CD14-positive monocyte (primary cell): Measurements from ENCODE around the gene KLHDC7B. TPM values are rescaled to one million over a fixed set of nuclear protein-coding genes. Genes with fewer than 3 reads are reported as not detected.

Experiments
- DNase-seq, 3 donors: peaks; one replicate each; pipeline ENCODE4 v3.0.0-alpha.2; 2011 to 2022
- H2AFZ ChIP-seq: 2 replicates; pipeline ENCODE4 v1.6.0; 2012; ENCODE audit warnings: mild to moderate bottlenecking, low read depth, low read length, inconsistent platforms; ENCODE audit not compliant: insufficient read depth, poor library complexity, severe bottlenecking
- H3K27ac ChIP-seq, 2 donors: 1 replicate in 1 of 2; 2 replicates in 1 of 2; pipeline ENCODE4 v1.5.1; 2012 to 2013; ENCODE audit warnings: low read length in 2 of 2, control low read depth in 1 of 2, inconsistent platforms in 1 of 2, low read depth in 1 of 2, mild to moderate bottlenecking in 1 of 2
- H3K27me3 ChIP-seq, 2 donors: one replicate each; pipeline versions ENCODE4 v1.6.0 to v1.6.1; 2011 to 2013; ENCODE audit warnings: low read length in 2 of 2; ENCODE audit not compliant: control insufficient read depth in 2 of 2, insufficient read depth in 2 of 2
- H3K36me3 ChIP-seq, 2 donors: replicated peaks in 1 of 2; 1 replicate in 1 of 2; 2 replicates in 1 of 2; pipeline versions ENCODE4 v1.5.1 to v1.6.1; 2012 to 2013; ENCODE audit warnings: low read length in 2 of 2, control low read depth in 1 of 2, inconsistent platforms in 1 of 2, mild to moderate bottlenecking in 1 of 2; ENCODE audit not compliant: insufficient read depth in 2 of 2, control insufficient read depth in 1 of 2
- H3K4me1 ChIP-seq, 2 donors: 1 replicate in 1 of 2; 2 replicates in 1 of 2; pipeline versions ENCODE4 v1.5.1 to v1.6.1; 2012 to 2013; ENCODE audit warnings: low read length in 2 of 2, control low read depth in 1 of 2, inconsistent platforms in 1 of 2, mild to moderate bottlenecking in 1 of 2, moderate library complexity in 1 of 2; ENCODE audit not compliant: insufficient read depth in 2 of 2, control insufficient read depth in 1 of 2
- H3K4me2 ChIP-seq: replicated peaks from 2 replicates; pipeline ENCODE3; 2012; ENCODE audit warnings: low read length, moderate library complexity, mild to moderate bottlenecking; ENCODE audit not compliant: poor library complexity, severe bottlenecking; ENCODE audit errors: extremely low read depth
- H3K4me3 ChIP-seq, 3 experiments: fragments of 200-600 bp in 1 of 3; sonication (generic) in 1 of 3; replicated peaks in 1 of 3; 1 replicate in 2 of 3; 2 replicates in 1 of 3; pipeline ENCODE4 v1.5.1; 2011 to 2013; ENCODE audit warnings: low read length in 3 of 3, mild to moderate bottlenecking in 3 of 3, control low read depth in 2 of 3, low read depth in 2 of 3, inconsistent platforms in 1 of 3, moderate library complexity in 1 of 3
- H3K79me2 ChIP-seq: 2 replicates; pipeline ENCODE4 v1.6.0; 2012; ENCODE audit warnings: mild to moderate bottlenecking, control low read depth, inconsistent platforms, low read length, moderate library complexity; ENCODE audit not compliant: insufficient read depth
- H3K9ac ChIP-seq: 2 replicates; pipeline ENCODE4 v1.6.0; 2017; ENCODE audit warnings: low read length, mild to moderate bottlenecking; ENCODE audit not compliant: insufficient read depth, poor library complexity, severe bottlenecking
- H3K9me3 ChIP-seq, 2 donors: replicated peaks in 1 of 2; 1 replicate in 1 of 2; 2 replicates in 1 of 2; pipeline versions ENCODE4 v1.5.1 to v1.6.1; 2012 to 2013; ENCODE audit warnings: low read length in 2 of 2, control low read depth in 1 of 2; ENCODE audit not compliant: control insufficient read depth in 1 of 2, insufficient read depth in 1 of 2
- H4K20me1 ChIP-seq: 2 replicates; pipeline ENCODE4 v1.6.0; 2012; ENCODE audit warnings: mild to moderate bottlenecking, low read length, control low read depth, moderate library complexity; ENCODE audit not compliant: insufficient read depth
- H3K27ac Mint-ChIP-seq, 7 donors: one replicate each; pipeline ENCODE4 v1.8.0; 2020; ENCODE audit warnings: mild to moderate bottlenecking in 7 of 7, mixed read lengths in 7 of 7, moderate library complexity in 6 of 7, inconsistent platforms in 2 of 7
- H3K27me3 Mint-ChIP-seq, 3 donors: one replicate each; pipeline ENCODE4 v1.8.0; 2021 to 2022; ENCODE audit warnings: low read depth in 3 of 3, mild to moderate bottlenecking in 3 of 3, mixed read lengths in 3 of 3, moderate library complexity in 3 of 3, inconsistent platforms in 1 of 3
- H3K36me3 Mint-ChIP-seq, 2 donors: one replicate each; pipeline ENCODE4 v1.8.0; 2020; ENCODE audit warnings: mixed read lengths in 2 of 2, inconsistent platforms in 1 of 2, mild to moderate bottlenecking in 1 of 2
- H3K4me1 Mint-ChIP-seq: one replicate; pipeline ENCODE4 v1.8.0; 2020; ENCODE audit warnings: mild to moderate bottlenecking, mixed read lengths
- H3K4me3 Mint-ChIP-seq, 2 donors: one replicate each; pipeline ENCODE4 v1.8.0; 2020; ENCODE audit warnings: mild to moderate bottlenecking in 2 of 2, mixed read lengths in 2 of 2, moderate library complexity in 1 of 2
- H3K9me3 Mint-ChIP-seq, 7 donors: one replicate each; pipeline ENCODE4 v1.8.0; 2020 to 2022; ENCODE audit warnings: mixed read lengths in 7 of 7, mild to moderate bottlenecking in 6 of 7, moderate library complexity in 6 of 7, inconsistent platforms in 2 of 7
- WGBS: methylation state at CpG from one replicate; pipeline ENCODE4 v1.1.5; 2013; ENCODE audit warnings: missing lambda C conversion rate; ENCODE audit not compliant: insufficient coverage; 5-methylcytosine and 5-hydroxymethylcytosine counted together
- intact Hi-C, 2 donors: fragments of 100-400 bp; cut with micrococcal nuclease; formaldehyde crosslinking; loops; one replicate each; pipeline versions ENCODE4 v1.15.0 to v1.15.1; 2023
- polyA plus RNA-seq, 3 donors: library from polyadenylated mRNA; depleted of rRNA in 1 of 3; unstranded in 2 of 3; stranded (reverse) in 1 of 3; fragments of 300-500 nt in 2 of 3; fragments of >200 nt in 1 of 3; fragmentation: Illumina TruSeq in 2 of 3; gene quantifications; 1 replicate in 2 of 3; 2 replicates in 1 of 3; pipeline ENCODE4 v1.2.3, GENCODE V29; 2012 to 2021
- TF ChIP-seq, protein P1 (sequence below): fragments of 200-600 bp; IDR thresholded peaks from one replicate; pipeline ENCODE4 v1.8.0; 2022; ENCODE audit warnings: antibody characterized with exemption, mild to moderate bottlenecking

Gene KLHDC7B
- polyA plus RNA-seq, 3 donors: 0.88 to 4.3 (median 1.4) TPM

DNA sequence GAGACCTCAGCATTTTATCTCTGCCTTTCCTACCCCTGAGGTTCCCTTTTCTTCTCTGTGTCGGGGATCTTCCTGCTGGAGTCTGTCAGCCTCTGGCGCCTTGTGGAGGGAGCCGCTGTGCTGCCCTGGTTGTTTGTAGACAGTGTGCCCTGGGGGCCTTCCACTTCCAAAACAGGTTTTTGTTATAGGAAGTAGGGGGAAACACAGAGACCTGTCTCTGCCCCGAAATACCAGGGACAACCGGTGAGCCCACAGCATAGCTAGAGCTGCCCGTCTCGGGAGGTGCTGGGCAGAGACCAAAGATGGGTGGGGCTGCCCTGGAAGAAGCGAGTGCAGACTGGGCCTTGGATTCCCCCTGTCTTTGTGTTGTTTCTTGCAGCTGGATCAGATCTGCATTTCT lies 29.6 kb upstream of the KLHDC7B start:
- Mint-ChIP-seq H3K27me3 (peaks cover 0 to 2% (median 1%) of the 10 kb centered on the region in 3 donors), H3K4me3 (no peak overlapping the region), H3K27ac (no peak overlapping the region), H3K9me3 (peaks cover 0 to 1% (median 0%) of the 10 kb centered on the region in 7 donors), H3K4me1 (no peaks in the 10 kb centered on the region), H3K36me3 (peaks cover 22 to 56% of the 10 kb centered on the region in 2 donors)
- DNase-seq: no peak
- Histone ChIP-seq H3K9ac (no peak overlapping the region), H3K27ac (no peak overlapping the region), H3K4me3 (no peak overlapping the region), H2AFZ (no peak overlapping the region), H3K4me1 (no peaks in the 10 kb centered on the region), H3K4me2 (no peak overlapping the region), H3K27me3 (no peaks in the 10 kb centered on the region), H3K9me3 (no peaks in the 10 kb centered on the region), H3K36me3 (peaks cover 29 to 50% of the 10 kb centered on the region in 2 donors), H4K20me1 (peaks cover 6% of the 10 kb centered on the region), H3K79me2 (peaks cover 57% of the 10 kb centered on the region)
- TF ChIP-seq, protein P1, sequence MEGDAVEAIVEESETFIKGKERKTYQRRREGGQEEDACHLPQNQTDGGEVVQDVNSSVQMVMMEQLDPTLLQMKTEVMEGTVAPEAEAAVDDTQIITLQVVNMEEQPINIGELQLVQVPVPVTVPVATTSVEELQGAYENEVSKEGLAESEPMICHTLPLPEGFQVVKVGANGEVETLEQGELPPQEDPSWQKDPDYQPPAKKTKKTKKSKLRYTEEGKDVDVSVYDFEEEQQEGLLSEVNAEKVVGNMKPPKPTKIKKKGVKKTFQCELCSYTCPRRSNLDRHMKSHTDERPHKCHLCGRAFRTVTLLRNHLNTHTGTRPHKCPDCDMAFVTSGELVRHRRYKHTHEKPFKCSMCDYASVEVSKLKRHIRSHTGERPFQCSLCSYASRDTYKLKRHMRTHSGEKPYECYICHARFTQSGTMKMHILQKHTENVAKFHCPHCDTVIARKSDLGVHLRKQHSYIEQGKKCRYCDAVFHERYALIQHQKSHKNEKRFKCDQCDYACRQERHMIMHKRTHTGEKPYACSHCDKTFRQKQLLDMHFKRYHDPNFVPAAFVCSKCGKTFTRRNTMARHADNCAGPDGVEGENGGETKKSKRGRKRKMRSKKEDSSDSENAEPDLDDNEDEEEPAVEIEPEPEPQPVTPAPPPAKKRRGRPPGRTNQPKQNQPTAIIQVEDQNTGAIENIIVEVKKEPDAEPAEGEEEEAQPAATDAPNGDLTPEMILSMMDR: no peak
- 96% methylated on average over 5 of the region's 8 CpGs for WGBS
- intact Hi-C loops: no loop called here

GRCh38 chr22:50516891-50517290 lies 28.8 kb upstream of the KLHDC7B start:
- DNase-seq: no peak

More at GRCh38 chr22:50516891-50517290, 28.8 kb upstream of the KLHDC7B start:
- no peaks in the 10 kb centered on the region for H3K4me1 ChIP-seq
- H3K79me2 ChIP-seq: peaks cover 52% of the 10 kb centered on the region
- intact Hi-C loops: no loop called here
- no peaks in the 10 kb centered on the region for H3K9me3 ChIP-seq
- Mint-ChIP-seq H3K36me3 (peaks cover 22 to 60% of the 10 kb centered on the region in 2 donors), H3K27me3 (peaks cover 0 to 2% (median 0%) of the 10 kb centered on the region in 3 donors), H3K4me3 (no peak overlapping the region), H3K4me1 (no peaks in the 10 kb centered on the region), H3K9me3 (peaks cover 0 to 1% (median 0%) of the 10 kb centered on the region in 7 donors), H3K27ac (peak overlapping the region in 1 of 7 donors; percentile 76)
- H3K9ac ChIP-seq: no peak overlapping the region
- WGBS: 97% methylated on average over 14 of the region's 16 CpGs
- H3K27ac ChIP-seq: no peak overlapping the region
- H4K20me1 ChIP-seq: peaks cover 14% of the 10 kb centered on the region
- peaks cover 37 to 58% of the 10 kb centered on the region in 2 donors for H3K36me3 ChIP-seq
- no peaks in the 10 kb centered on the region for H3K27me3 ChIP-seq
- no peak overlapping the region for H2AFZ ChIP-seq
- no peak overlapping the region for H3K4me3 ChIP-seq
- TF ChIP-seq, protein P1: no peak
- no peak overlapping the region for H3K4me2 ChIP-seq
